ENCODE measurements around the gene SCFD2. TPM values are rescaled to one million over a fixed set of nuclear protein-coding genes. Genes with fewer than 3 reads are reported as not detected.

SCFD2 gene
- total and polyA plus RNA-seq, 10 of the 15 experiments (the other 5 are each of a cell fraction or from before 2014, with no cell fraction given), result 4.8 to 37.6 (median 24.9) TPM

GRCh38 chr4:53348046-53348445 lies 17.8 kb downstream of the SCFD2 start:
- ChIA-PET RAD21 (ENCODE audit: unreplicated experiment) (no interaction called here), POLR2A (no interaction called here), CTCF (interaction anchor here (0.6 kb wide), 2 partner anchors 137 to 171 kb away, joined by 3 to 4 read pairs; no protein-coding TSS in a partner anchor), SMC1A (ENCODE audit: uncharacterized antibody, unreplicated experiment) (no interaction called here)
- Histone ChIP-seq H3K27me3 (replicated peaks in 1 of 2; ENCODE audit: control insufficient read depth in 2 of 2, insufficient read depth in 2 of 2, low read length in 1 of 2) (no peaks in the 10 kb centered on the region), H3K27ac (ENCODE audit: control insufficient read depth, insufficient read depth) (no peak overlapping the region), H3K9me3 (replicated peaks; ENCODE audit: control insufficient read depth, insufficient read depth, low read length) (no peaks in the 10 kb centered on the region; the same call in 2 of the 3 replicates), H2AFZ (ENCODE audit: control insufficient read depth, low read depth, low read length) (no peak overlapping the region), H4K20me1 (ENCODE audit: control insufficient read depth, insufficient read depth) (no peaks in the 10 kb centered on the region), H3K4me1 (ENCODE audit: control insufficient read depth, insufficient read depth, low read length) (no peaks in the 10 kb centered on the region), H3K9ac (ENCODE audit: control insufficient read depth, insufficient read depth, low read length) (no peak overlapping the region), H3K4me3 (no peak overlapping the region), H3K79me2 (ENCODE audit: control insufficient read depth, insufficient read depth, low read length) (no peaks in the 10 kb centered on the region), H3K4me2 (ENCODE audit: control insufficient read depth, insufficient read depth) (no peak overlapping the region), H3K36me3 (ENCODE audit: control insufficient read depth in 2 of 2, insufficient read depth in 2 of 2, low read length in 1 of 2) (peaks cover 3 to 4% of the 10 kb centered on the region in 2 experiments; a peak in 2 of 4 replicates)
- in situ Hi-C loops (cut with MboI), result no loop called here
- no peak for TF ChIP-seq DPF2 (IDR thresholded peaks at IDR 0.05)
- no peak for TF ChIP-seq SRF (IDR thresholded peaks at IDR 0.05; ENCODE audit: low read depth in 2 of 2, low read length in 2 of 2)
- TF ChIP-seq CBFB (IDR thresholded peaks at IDR 0.05; ENCODE audit: low read depth), result no peak
- TF ChIP-seq ZNF217 (IDR thresholded peaks at IDR 0.05), result no peak
- TF ChIP-seq ZBTB33 (IDR thresholded peaks at IDR 0.05), result no peak
- no peak for ATAC-seq
- no peak for DNase-seq (ENCODE audit: low read depth, low spot score)
- whole genome bisulfite sequencing (ENCODE audit: insufficient coverage, insufficient replicate concordance, low lambda C conversion rate, missing lambda C conversion rate), result 96% methylated on average over 1 of the region's 1 CpG
- no TSS peak for BruUV-seq (replicated peaks)
- no peak for FAIRE-seq
- intact Hi-C loops (cut with micrococcal nuclease; ENCODE audit: unreplicated experiment), result no loop called here
